A673 (cell line): ENCODE data around the gene GPR141. TPM values are rescaled to one million over a fixed set of nuclear protein-coding genes. Genes with fewer than 3 reads are reported as not detected.

ENCODE experiments used
- BruUV-seq: library from RNA; stranded (reverse); fragments of 400-500 nt; replicated peaks from 2 replicates; lab custom pipeline; 2021; lab: Mats Ljungman, UMichigan
- CTCF ChIA-PET: fragments of 300-600 bp; sonication (Branson Sonifier 250); formaldehyde crosslinking; loops from one replicate; lab custom pipeline; 2022; ENCODE audit warnings: antibody characterized with exemption; lab: Charles Lee
- POLR2A ChIA-PET: fragments of 300-600 bp; sonication (Branson Sonifier 250); formaldehyde crosslinking; loops from one replicate; lab custom pipeline; 2022; ENCODE audit warnings: antibody characterized with exemption; ENCODE audit not compliant: low non-redundant PET; lab: Charles Lee
- DNase-seq: peaks from one replicate; pipeline ENCODE4 v3.0.0-alpha.2; 2015; ENCODE audit warnings: low spot score
- H3K27ac ChIP-seq: fragments of 200-600 bp; sonication (generic); 2 replicates; pipeline ENCODE4 v1.5.1; 2016; ENCODE audit warnings: mixed run types, low read depth, mild to moderate bottlenecking, mixed read lengths, antibody characterized with exemption, low read length; ENCODE audit not compliant: poor library complexity, severe bottlenecking
- H3K27me3 ChIP-seq: fragments of 200-600 bp; sonication (generic); replicated peaks from 2 replicates; pipeline ENCODE4 v1.6.1; 2017; ENCODE audit warnings: mixed run types, low read depth, mild to moderate bottlenecking, mixed read lengths, antibody characterized with exemption, low read length; ENCODE audit not compliant: insufficient read depth, poor library complexity
- H3K36me3 ChIP-seq: fragments of 200-600 bp; sonication (generic); 2 replicates; pipeline ENCODE4 v1.6.1; 2016; ENCODE audit warnings: mixed run types, mild to moderate bottlenecking, mixed read lengths, antibody characterized with exemption, low read length; ENCODE audit not compliant: insufficient read depth, poor library complexity, severe bottlenecking
- H3K4me1 ChIP-seq: fragments of 200-600 bp; sonication (generic); 2 replicates; pipeline ENCODE4 v1.6.1; 2017; ENCODE audit warnings: mixed run types, mild to moderate bottlenecking, mixed read lengths, antibody characterized with exemption, low read length; ENCODE audit not compliant: insufficient read depth, poor library complexity, severe bottlenecking
- H3K4me3 ChIP-seq: fragments of 200-600 bp; sonication (generic); 2 replicates; pipeline ENCODE4 v1.5.1; 2016; ENCODE audit warnings: low read depth, mixed run types, mild to moderate bottlenecking, mixed read lengths, low read length; ENCODE audit not compliant: poor library complexity, severe bottlenecking
- H3K9me3 ChIP-seq: fragments of 200-600 bp; sonication (generic); 2 replicates; pipeline ENCODE4 v1.6.1; 2016; ENCODE audit warnings: mixed run types, low read depth, mild to moderate bottlenecking, mixed read lengths, antibody characterized with exemption, low read length; ENCODE audit not compliant: poor library complexity, severe bottlenecking
- EZH2 ChIP-seq: fragments of 200-600 bp; sonication (generic); IDR thresholded peaks from 2 replicates; pipeline ENCODE4 v1.6.1; 2017; ENCODE audit warnings: borderline replicate concordance, low read depth, mild to moderate bottlenecking, mixed read lengths, antibody characterized with exemption, low read length; ENCODE audit not compliant: poor library complexity, severe bottlenecking
- intact Hi-C: fragments of 100-400 bp; cut with micrococcal nuclease; formaldehyde crosslinking; loops from one replicate; pipeline ENCODE4 v1.10.0; 2022; ENCODE audit not compliant: unreplicated experiment
- total RNA-seq: library from RNA; stranded (reverse); gene quantifications from 2 replicates; pipeline ENCODE4 v1.2.3, GENCODE V29; 2021
- TF ChIP-seq, protein P1 (sequence below): fragments of 300-800, 200-600 bp; sonication (generic); conservative IDR thresholded peaks from 2 replicates; pipeline ENCODE4 v1.5.1; 2017; ENCODE audit warnings: low read depth, mild to moderate bottlenecking, antibody characterized with exemption, low read length, moderate library complexity, mixed read lengths

GPR141 gene
- total RNA-seq, 1 experiment from 2014 or later, result not detected

DNA sequence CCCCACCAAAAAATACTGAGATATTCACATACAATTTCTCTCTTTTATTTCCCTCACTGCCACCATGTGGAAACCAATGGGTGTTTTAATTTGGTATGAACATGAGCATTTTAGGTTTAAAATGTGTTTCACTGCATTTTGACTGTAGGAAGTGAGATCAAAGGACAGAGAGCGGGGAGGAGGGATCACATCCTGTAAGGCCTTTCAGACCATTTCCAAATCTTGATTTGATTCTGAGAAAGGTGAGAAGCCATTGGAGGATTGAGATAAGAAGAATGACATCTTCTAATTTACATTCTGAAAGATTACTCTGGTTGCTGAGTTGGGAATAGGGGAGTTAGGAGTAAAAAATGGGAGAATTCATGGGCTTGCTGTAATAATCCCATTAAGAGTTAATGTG, 42.5 kb downstream of the GPR141 start:
- H3K27ac ChIP-seq, result no peak overlapping the region
- DNase-seq, result no peak
- no peaks in the 10 kb centered on the region for H3K27me3 ChIP-seq
- POLR2A ChIA-PET, result no interaction called here
- H3K4me3 ChIP-seq, result no peak overlapping the region
- H3K4me1 ChIP-seq, result no peaks in the 10 kb centered on the region
- CTCF ChIA-PET, result no interaction called here
- H3K36me3 ChIP-seq, result no peaks in the 10 kb centered on the region
- no peak for TF ChIP-seq EZH2
- TF ChIP-seq, protein P1, sequence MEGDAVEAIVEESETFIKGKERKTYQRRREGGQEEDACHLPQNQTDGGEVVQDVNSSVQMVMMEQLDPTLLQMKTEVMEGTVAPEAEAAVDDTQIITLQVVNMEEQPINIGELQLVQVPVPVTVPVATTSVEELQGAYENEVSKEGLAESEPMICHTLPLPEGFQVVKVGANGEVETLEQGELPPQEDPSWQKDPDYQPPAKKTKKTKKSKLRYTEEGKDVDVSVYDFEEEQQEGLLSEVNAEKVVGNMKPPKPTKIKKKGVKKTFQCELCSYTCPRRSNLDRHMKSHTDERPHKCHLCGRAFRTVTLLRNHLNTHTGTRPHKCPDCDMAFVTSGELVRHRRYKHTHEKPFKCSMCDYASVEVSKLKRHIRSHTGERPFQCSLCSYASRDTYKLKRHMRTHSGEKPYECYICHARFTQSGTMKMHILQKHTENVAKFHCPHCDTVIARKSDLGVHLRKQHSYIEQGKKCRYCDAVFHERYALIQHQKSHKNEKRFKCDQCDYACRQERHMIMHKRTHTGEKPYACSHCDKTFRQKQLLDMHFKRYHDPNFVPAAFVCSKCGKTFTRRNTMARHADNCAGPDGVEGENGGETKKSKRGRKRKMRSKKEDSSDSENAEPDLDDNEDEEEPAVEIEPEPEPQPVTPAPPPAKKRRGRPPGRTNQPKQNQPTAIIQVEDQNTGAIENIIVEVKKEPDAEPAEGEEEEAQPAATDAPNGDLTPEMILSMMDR, result no peak
- H3K9me3 ChIP-seq, result no peaks in the 10 kb centered on the region
- intact Hi-C loops, result no loop called here
- BruUV-seq, result no TSS peak

DNA sequence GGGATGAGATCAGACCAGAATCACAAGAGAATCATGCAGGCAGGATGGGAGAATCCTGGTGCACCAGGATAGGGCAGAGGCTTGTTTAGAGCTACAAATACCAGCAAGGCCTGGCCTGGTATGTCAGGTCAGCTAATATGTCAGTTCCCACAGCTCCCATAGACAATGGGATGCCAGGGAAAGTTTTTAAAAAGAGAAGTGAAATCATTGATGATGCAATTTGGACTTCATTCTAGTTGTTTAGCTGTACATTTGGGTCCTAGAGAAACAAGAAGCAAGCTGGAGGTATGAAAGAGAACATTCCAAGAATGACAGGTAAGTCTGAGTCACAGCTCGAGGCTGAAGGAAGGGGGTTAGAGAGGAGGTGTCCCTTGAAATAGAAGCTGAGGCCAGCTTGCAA, 45.2 kb downstream of the GPR141 start:
- DNase-seq, result no peak
- H3K4me3 ChIP-seq, result no peak overlapping the region
- intact Hi-C loops, result no loop called here
- no peak overlapping the region for H3K27ac ChIP-seq
- TF ChIP-seq EZH2, result no peak
- TF ChIP-seq, protein P1, result no peak
- no peaks in the 10 kb centered on the region for H3K4me1 ChIP-seq
- no peaks in the 10 kb centered on the region for H3K27me3 ChIP-seq
- ChIA-PET CTCF (no interaction called here), POLR2A (no interaction called here)
- no peaks in the 10 kb centered on the region for H3K9me3 ChIP-seq
- H3K36me3 ChIP-seq, result no peaks in the 10 kb centered on the region
- no TSS peak for BruUV-seq

DNA sequence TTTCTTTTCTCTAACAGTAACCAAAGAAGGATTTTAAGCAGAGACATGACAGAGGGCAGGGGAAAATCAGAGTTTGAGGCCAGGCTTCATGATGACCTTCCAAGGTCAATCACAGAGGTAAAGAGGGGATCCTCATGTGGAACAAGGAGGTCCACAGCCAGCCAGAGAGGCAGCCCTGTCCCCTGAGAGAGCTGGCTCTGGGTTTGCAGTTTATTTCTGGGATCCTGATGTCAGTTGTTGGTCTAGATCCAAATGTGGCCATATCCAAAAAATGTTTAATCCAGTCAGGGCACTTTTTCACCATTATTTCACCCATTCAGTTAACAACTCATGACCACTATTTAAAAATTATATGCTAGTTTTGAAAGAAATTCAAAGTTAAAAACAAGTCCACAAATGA, 45.6 kb downstream of the GPR141 start:
- intact Hi-C loops, result no loop called here
- Histone ChIP-seq H3K9me3 (no peaks in the 10 kb centered on the region), H3K36me3 (no peaks in the 10 kb centered on the region), H3K4me1 (no peaks in the 10 kb centered on the region), H3K27me3 (no peaks in the 10 kb centered on the region), H3K4me3 (no peak overlapping the region), H3K27ac (no peak overlapping the region)
- DNase-seq, result no peak
- no TSS peak for BruUV-seq
- ChIA-PET CTCF (no interaction called here), POLR2A (no interaction called here)
- TF ChIP-seq, protein P1, result no peak
- TF ChIP-seq EZH2, result no peak
